Esophagus muscularis mucosa (tissue), 4 donors: Measurements from ENCODE around the gene MITF.

ENCODE experiments used
- EP300 ChIP-seq: sonication (generic); formaldehyde crosslinking; IDR thresholded peaks from one replicate; pipeline ENCODE4 v1.6.1; 2017; ENCODE audit warnings: antibody characterized with exemption
- POLR2A ChIP-seq: fragments of 450-650 bp; IDR thresholded peaks from one replicate; pipeline ENCODE4 v1.6.1; 2017; ENCODE audit warnings: antibody characterized with exemption, moderate library complexity, mild to moderate bottlenecking, low read depth
- TF ChIP-seq, protein P1 (sequence below), 3 experiments: fragments of 200-600 bp in 2 of 3; fragments of 450-650 bp in 1 of 3; sonication (generic) in 2 of 3; IDR thresholded peaks; one replicate each; pipeline ENCODE4 v1.5.1; 2017 to 2019; ENCODE audit warnings: antibody characterized with exemption in 3 of 3, mild to moderate bottlenecking in 2 of 3, moderate library complexity in 1 of 3

DNA sequence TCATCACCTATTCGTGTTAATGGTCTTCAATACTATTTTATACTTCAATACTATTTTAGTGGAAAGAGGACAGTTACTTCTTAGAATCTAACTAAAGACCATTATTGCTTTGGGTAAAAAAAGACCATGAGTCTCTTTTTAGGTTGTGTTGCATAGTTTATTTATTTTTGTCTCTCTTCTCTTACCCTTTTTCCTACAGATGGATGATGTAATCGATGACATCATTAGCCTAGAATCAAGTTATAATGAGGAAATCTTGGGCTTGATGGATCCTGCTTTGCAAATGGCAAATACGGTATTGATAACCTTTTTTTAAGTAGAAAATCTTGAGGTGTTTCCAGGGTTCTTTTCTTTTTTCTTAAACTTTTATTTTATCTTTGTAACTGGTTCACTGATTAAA lies 201.8 kb downstream of the MITF start:
- TF ChIP-seq, protein P1, sequence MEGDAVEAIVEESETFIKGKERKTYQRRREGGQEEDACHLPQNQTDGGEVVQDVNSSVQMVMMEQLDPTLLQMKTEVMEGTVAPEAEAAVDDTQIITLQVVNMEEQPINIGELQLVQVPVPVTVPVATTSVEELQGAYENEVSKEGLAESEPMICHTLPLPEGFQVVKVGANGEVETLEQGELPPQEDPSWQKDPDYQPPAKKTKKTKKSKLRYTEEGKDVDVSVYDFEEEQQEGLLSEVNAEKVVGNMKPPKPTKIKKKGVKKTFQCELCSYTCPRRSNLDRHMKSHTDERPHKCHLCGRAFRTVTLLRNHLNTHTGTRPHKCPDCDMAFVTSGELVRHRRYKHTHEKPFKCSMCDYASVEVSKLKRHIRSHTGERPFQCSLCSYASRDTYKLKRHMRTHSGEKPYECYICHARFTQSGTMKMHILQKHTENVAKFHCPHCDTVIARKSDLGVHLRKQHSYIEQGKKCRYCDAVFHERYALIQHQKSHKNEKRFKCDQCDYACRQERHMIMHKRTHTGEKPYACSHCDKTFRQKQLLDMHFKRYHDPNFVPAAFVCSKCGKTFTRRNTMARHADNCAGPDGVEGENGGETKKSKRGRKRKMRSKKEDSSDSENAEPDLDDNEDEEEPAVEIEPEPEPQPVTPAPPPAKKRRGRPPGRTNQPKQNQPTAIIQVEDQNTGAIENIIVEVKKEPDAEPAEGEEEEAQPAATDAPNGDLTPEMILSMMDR (IDR thresholded peaks at IDR 0.05): no peak
- TF ChIP-seq EP300 (no peak), POLR2A (no peak)
